Mononuclear cell (primary cell): Measurements from ENCODE around the gene SLC25A2. TPM values are rescaled to one million over a fixed set of nuclear protein-coding genes. Genes with fewer than 3 reads are reported as not detected.
"Not testable (repeated sequence)": the region's sequence is repeated elsewhere in the genome, so short reads cannot be mapped to it uniquely, and the experiment has no call there.

ENCODE experiments used
- H3K27me3 ChIP-seq: 2 replicates; pipeline ENCODE4 v1.6.0; 2011; ENCODE audit warnings: low read length, control low read depth; ENCODE audit not compliant: insufficient read depth
- H3K4me1 ChIP-seq: 2 replicates; pipeline ENCODE4 v1.5.1; 2011; ENCODE audit warnings: mild to moderate bottlenecking, low read length, control low read depth; ENCODE audit not compliant: insufficient read depth
- H3K4me3 ChIP-seq: 2 replicates; pipeline ENCODE4 v1.5.1; 2011; ENCODE audit warnings: mild to moderate bottlenecking, low read length, moderate library complexity
- H3K9me3 ChIP-seq: 2 replicates; pipeline ENCODE4 v1.5.1; 2011; ENCODE audit warnings: low read depth, mild to moderate bottlenecking, control low read depth, low read length
- total RNA-seq: library from RNA; depleted of rRNA; stranded (reverse); fragments of >200 nt; gene quantifications from one replicate; pipeline ENCODE4 v1.2.3, GENCODE V29; 2012

The SLC25A2 gene
- total RNA-seq, 1 donor, result 0.73 TPM

- Histone ChIP-seq H3K9me3 (peaks cover 18% of the 10 kb centered on the region), H3K4me1 (peaks cover under 1% of the 10 kb centered on the region), H3K4me3 (peak overlapping the region; percentile 23), H3K27me3 (peaks cover 46% of the 10 kb centered on the region)
These were observed 22.4 kb upstream of the SLC25A2 start for GRCh38 chr5:141326088-141326854.

- Histone ChIP-seq H3K4me1 (peaks cover 11% of the 10 kb centered on the region), H3K4me3 (no peak overlapping the region), H3K9me3 (peaks cover 32% of the 10 kb centered on the region), H3K27me3 (peaks cover 16% of the 10 kb centered on the region)
These were observed 18.4 kb upstream of the SLC25A2 start for GRCh38 chr5:141322261-141322660.

- Histone ChIP-seq H3K27me3 (peaks cover 6% of the 10 kb centered on the region), H3K9me3 (peaks cover 46% of the 10 kb centered on the region)
These were observed 16.6 kb upstream of the SLC25A2 start, which contains the start of gene TAF7 for GRCh38 chr5:141320225-141321169. Gene TAF7 (minus strand): TSS chr5:141320784. CDS start chr5:141320044, 740 bp downstream.

GRCh38 chr5:141319699-141320098, 15.8 kb upstream of the SLC25A2 start:
- Histone ChIP-seq H3K9me3 (peaks cover 54% of the 10 kb centered on the region), H3K27me3 (peaks cover 5% of the 10 kb centered on the region), H3K4me1 (peaks cover 11% of the 10 kb centered on the region), H3K4me3 (no peak overlapping the region)

More at GRCh38 chr5:141320225-141321169, 16.6 kb upstream of the SLC25A2 start, which contains the start of gene TAF7:
- H3K4me1 ChIP-seq, result peaks cover 11% of the 10 kb centered on the region
- H3K4me3 ChIP-seq, result peak within 1 kb of the TSS; percentile 77

GRCh38 chr5:141319202-141319601, 15.4 kb upstream of the SLC25A2 start:
- H3K4me3 ChIP-seq, result no peak overlapping the region

GRCh38 chr5:141316963-141317362, 13.1 kb upstream of the SLC25A2 start:
- peaks cover 73% of the 10 kb centered on the region for H3K9me3 ChIP-seq

More at GRCh38 chr5:141319202-141319601, 15.4 kb upstream of the SLC25A2 start:
- Histone ChIP-seq H3K27me3 (no peaks in the 10 kb centered on the region), H3K4me1 (peaks cover 11% of the 10 kb centered on the region), H3K9me3 (peaks cover 59% of the 10 kb centered on the region)

GRCh38 chr5:141313711-141314110, 9.9 kb upstream of the SLC25A2 start:
- no peaks in the 10 kb centered on the region for H3K4me1 ChIP-seq
- H3K9me3 ChIP-seq, result peaks cover 82% of the 10 kb centered on the region
- no peaks in the 10 kb centered on the region for H3K27me3 ChIP-seq
- no peak overlapping the region for H3K4me3 ChIP-seq

More at GRCh38 chr5:141316963-141317362, 13.1 kb upstream of the SLC25A2 start:
- not testable (repeated sequence) for H3K27me3 ChIP-seq, H3K4me3 ChIP-seq
- peaks cover 11% of the 10 kb centered on the region for H3K4me1 ChIP-seq

- H3K9me3 ChIP-seq, result peaks cover 58% of the 10 kb centered on the region
- H3K4me1 ChIP-seq, result no peaks in the 10 kb centered on the region
- no peaks in the 10 kb centered on the region for H3K27me3 ChIP-seq
- H3K4me3 ChIP-seq, result no peak overlapping the region
These were observed 2.8 kb upstream of the SLC25A2 start for GRCh38 chr5:141306630-141307029.

GRCh38 chr5:141298376-141298775, 5.5 kb downstream of the SLC25A2 start:
- H3K27me3 ChIP-seq, result no peaks in the 10 kb centered on the region
- H3K9me3 ChIP-seq, result peaks cover 54% of the 10 kb centered on the region
- H3K4me1 ChIP-seq, result no peaks in the 10 kb centered on the region
- no peak overlapping the region for H3K4me3 ChIP-seq

GRCh38 chr5:141272906-141273305, 30.9 kb downstream of the SLC25A2 start:
- Histone ChIP-seq H3K9me3 (peaks cover 73% of the 10 kb centered on the region), H3K27me3 (no peaks in the 10 kb centered on the region), H3K4me3 (no peak overlapping the region), H3K4me1 (no peaks in the 10 kb centered on the region)

GRCh38 chr5:141269195-141269594, 34.7 kb downstream of the SLC25A2 start:
- peaks cover 89% of the 10 kb centered on the region for H3K9me3 ChIP-seq

GRCh38 chr5:141261238-141261546, 42.7 kb downstream of the SLC25A2 start:
- Histone ChIP-seq H3K27me3 (no peaks in the 10 kb centered on the region), H3K9me3 (peaks cover 97% of the 10 kb centered on the region), H3K4me1 (no peaks in the 10 kb centered on the region)

More at GRCh38 chr5:141269195-141269594, 34.7 kb downstream of the SLC25A2 start:
- no peaks in the 10 kb centered on the region for H3K4me1 ChIP-seq
- no peak overlapping the region for H3K4me3 ChIP-seq
- no peaks in the 10 kb centered on the region for H3K27me3 ChIP-seq

GRCh38 chr5:141260458-141261237, 43.2 kb downstream of the SLC25A2 start:
- Histone ChIP-seq H3K9me3 (peaks cover 97% of the 10 kb centered on the region), H3K27me3 (no peaks in the 10 kb centered on the region), H3K4me1 (no peaks in the 10 kb centered on the region), H3K4me3 (no peak overlapping the region)

More at GRCh38 chr5:141261238-141261546, 42.7 kb downstream of the SLC25A2 start:
- H3K4me3 ChIP-seq, result no peak overlapping the region

- H3K4me3 ChIP-seq, result no peak overlapping the region
- H3K9me3 ChIP-seq, result peaks cover 97% of the 10 kb centered on the region
- no peaks in the 10 kb centered on the region for H3K4me1 ChIP-seq
- no peaks in the 10 kb centered on the region for H3K27me3 ChIP-seq
These were observed 44.9 kb downstream of the SLC25A2 start for GRCh38 chr5:141258948-141259347.
